ENCODE data around the gene PIRT.
"Not testable (repeated sequence)": the region's sequence is repeated elsewhere in the genome, so short reads cannot be mapped to it uniquely, and the experiment has no call there.

The PIRT gene

DNA sequence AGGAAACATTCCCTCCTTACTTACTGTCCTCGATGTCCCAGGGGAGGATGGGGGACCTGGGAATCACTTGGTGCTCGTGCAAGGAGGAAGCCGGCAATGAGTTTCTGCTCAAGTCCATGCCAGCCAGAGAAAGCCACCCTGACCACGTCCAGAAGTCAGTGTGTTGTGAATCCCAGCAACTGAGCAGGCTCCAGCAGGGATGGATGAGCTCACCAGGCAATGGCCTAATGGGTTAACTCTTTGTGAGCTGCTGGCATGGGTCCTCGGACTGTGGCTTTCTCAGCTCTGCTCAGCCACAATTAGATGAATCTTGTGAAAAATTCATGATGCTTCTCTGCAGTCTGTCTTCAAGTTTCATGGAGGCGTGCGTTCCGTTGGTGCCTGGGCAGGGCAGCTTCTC, at the start of gene PIRT:
PIRT (minus strand) TSS at position 167 of the 400 bp plus-strand sequence. CDS start 12,442 bp downstream, outside the sequence.
- no peak for DNase-seq

- no peak for DNase-seq
Observed at GRCh38 chr17:10881959-10882358, 44.1 kb upstream of the PIRT start.

- DNase-seq, result no peak
Observed at GRCh38 chr17:10879190-10879836, 41.4 kb upstream of the PIRT start.

GRCh38 chr17:10875984-10876555, 38.2 kb upstream of the PIRT start:
- DNase-seq, result no peak

DNA sequence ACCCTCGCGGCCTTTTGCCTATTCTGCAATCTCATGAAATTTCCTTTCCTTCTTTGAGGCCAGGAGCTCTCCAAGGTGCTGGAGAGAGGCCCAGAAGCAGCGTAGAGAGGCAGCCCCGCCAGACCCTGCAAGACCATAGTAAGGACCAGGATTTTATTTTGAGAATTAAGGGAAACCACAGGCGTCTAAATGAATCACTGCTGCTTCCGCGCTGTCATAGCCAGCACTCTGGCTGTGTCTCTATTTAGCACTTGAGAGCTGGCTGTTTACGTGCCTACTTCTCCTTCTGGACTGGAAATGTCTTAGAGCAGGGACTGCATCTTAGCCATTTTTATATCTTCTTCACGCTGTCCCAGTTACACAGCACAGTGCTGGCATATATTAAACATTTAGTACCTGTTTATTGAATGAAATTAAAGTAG, 37.6 kb upstream of the PIRT start:
- DNase-seq, result no peak

DNA sequence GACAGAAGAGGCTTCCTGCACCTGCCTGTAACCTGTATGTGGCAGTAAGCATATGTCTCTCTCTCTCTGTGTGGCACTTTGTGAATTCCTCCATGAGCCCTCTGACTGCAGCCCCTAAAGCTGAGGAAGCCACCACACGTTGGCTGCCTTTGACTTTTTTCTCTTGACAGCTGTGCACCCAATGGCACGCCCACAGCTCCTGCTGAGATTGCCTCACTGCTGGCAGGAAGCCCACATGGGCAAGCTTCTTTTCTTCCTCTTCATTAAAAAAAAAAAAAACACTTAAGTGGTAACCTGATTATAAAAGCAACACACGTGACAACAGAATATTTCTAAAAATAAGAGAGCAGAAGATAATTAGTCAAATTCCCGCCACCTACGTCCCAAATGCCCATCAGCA, 34.0 kb upstream of the PIRT start:
- no peak for DNase-seq

DNA sequence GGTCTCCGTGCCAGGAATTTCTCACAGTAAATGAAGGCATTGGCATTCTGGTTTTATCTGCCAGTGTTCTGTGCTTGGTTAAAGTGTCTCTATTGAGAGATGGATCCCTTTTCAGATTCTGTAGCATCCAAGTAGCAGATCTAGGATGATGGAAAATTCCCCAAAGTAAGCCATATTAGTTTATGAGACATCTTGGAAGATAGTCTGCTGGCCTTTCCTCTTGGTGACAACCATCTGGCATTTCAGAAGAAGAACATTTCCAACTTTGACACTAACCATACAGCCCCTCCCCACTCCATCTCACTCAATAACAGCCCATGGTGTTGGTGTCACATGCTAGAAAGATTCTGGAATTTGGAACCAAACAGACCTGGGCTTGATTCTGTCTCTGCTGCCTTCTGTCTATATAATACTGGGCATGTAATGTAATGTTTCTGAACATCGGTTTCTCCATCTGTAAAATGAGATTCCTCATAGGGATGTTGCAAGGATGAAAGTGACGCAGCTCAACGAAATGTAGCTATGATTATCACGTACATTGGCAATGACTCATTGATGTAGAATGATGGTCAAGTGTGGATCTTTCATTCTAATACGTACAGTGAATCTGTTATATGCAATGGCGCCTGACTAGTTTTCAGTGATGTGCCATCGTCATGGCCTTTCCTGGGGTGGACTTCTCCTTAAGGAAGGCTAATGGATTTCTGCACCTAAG, 32.6 kb upstream of the PIRT start:
- DNase-seq, result no peak

DNA sequence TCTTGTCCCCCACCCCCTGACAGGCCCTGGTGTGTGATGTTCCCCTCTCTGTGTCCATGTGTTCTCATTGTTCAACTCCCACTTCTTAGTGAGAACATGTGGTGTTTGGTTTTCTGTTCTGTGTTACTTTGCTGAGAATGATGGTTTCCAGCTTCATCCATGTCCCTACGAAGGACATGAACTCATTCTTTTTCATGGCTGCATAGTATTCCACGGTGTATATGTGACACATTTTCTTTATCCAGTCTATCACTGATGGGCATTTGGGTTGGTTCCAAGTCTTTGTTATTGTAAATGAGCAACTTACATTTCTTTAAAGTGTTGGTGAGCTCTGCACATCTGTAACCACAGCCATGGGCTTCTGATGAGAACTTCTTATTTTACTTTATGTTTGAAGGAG, 30.9 kb upstream of the PIRT start:
- not testable (repeated sequence) for DNase-seq

- DNase-seq, result no peak
Observed at GRCh38 chr17:10859051-10859450, 21.2 kb upstream of the PIRT start.

DNA sequence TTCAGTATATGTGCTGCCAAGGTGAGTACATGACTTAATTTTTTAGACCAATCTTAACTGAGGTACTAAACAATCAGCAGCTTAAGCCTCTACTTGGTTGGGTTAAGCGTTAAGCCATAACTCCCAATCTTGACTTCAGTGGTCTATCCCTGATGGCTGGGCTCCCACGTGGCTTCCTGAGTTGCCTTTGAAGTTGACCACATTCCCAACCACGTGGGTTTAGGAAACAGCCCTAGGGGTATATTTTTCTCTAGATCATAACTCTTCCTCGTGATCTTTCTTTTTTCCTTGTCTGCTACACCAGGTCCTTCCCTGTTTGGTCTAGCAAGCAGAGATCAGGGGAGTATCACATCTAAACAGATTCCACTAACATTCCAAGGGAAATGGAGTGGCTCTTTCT, 20.1 kb upstream of the PIRT start:
- DNase-seq, result no peak

DNA sequence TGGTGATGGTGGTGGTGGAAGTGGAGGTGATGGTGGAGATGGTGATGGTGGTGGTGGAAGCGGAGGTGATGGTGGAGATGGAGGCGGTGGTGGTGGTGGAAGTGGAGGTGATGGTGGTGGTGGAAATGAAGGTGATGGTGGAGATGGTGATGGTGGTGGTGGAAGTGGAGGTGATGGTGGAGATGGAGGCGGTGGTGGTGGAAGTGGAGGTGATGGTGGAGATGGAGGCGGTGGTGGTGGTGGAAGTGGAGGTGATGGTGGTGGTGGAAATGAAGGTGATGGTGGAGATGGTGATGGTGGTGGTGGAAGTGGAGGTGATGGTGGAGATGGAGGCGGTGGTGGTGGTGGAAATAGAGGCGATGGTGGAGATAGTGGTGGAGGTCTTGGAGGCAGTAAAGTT, 8.7 kb upstream of the PIRT start:
- not testable (repeated sequence) for DNase-seq

DNA sequence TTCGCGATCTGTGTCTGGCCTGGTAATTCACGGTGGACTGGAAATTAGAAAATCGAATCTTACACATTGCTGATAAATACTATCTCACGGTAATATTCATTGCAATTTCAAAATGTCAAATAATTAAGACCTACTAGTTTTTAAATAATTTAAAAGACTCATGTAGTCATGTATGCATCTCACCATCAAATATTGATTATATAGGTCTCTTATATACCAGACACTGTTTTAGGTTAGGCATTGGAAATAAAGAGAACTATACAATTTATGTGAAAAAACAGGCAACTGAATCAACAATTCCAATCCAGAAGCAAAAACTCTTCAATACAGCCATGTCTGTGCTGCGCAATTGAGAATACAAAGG, 7.5 kb upstream of the PIRT start:
- no peak for DNase-seq

GRCh38 chr17:10844621-10845387, 6.9 kb upstream of the PIRT start:
- DNase-seq, result no peak

- no peak for DNase-seq
Observed at GRCh38 chr17:10843811-10844210, 5.9 kb upstream of the PIRT start.

GRCh38 chr17:10842658-10843057, 4.8 kb upstream of the PIRT start:
- no peak for DNase-seq

GRCh38 chr17:10838682-10839081, 795 bp upstream of the PIRT start:
- DNase-seq, result no peak

GRCh38 chr17:10836966-10837590, 809 bp downstream of the PIRT start:
- no peak for DNase-seq

DNA sequence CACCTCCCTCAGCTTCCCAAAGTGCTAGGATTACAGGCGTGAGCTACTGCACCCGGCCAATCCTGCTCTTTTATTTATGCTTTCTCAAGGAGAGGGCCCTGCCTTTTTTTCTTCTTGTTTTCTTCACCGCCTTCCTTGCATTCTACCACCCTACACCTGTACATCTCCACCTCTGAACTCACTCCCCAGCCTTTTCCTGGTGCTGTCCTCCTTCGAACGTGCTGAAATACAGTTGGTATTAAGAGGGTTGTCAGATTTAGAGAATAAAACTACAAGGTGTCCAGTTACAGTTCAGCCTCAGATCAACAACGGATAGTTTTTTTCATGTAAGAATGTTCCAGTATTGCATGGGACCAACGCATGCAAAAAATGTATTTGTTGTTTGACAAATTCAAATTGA, 1.7 kb downstream of the PIRT start:
- no peak for DNase-seq

DNA sequence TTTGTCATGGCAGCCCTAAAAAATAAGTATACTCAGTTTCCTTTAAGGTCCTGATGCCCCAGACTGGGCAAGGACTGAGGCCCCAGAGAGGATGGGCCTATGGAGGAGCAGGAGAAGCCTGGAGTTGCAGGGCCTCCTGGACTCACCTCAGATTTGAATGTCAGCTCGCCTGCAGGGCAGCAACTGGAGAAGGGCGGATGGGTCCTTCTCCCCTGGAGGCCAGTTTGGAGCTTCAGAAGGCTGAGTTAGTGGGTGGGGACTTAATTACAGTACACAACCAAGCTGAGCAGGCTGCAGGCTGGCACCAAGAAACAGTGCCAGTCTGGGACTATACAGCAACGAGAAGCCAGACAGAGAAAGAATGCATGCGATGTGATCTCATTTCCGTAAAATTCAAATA, 6.2 kb downstream of the PIRT start:
- DNase-seq, result no peak

DNA sequence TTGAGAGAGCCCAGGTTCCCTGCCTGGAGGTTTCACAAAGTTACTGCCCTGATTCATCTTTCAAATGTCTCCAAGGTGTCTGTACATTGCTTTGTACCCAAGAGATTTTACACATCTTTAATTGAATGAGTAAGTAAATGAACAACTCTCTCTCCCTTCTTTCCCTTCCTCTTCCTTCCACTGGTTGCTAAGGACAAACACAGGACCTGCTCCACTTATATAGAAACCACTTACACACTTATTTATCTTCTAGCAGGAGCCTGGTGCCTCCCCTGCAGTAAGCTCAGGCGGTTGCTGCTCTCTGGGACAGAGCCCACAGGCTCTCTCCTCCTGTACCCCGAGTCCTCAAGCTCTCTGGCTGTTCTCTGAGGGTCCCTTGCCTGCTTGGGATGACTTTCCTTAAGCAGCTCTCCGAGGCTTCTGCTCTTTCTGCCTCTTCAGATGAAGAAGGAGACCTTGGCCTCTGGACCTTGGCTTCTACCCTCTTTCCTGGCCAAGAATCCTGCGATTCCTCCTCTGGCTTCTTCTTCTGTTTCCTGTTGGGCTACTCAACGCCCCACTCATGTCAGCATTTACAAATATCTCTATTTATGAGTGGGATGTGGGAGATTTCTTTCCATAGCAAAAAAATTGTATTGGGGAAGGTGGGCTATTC, 9.9 kb downstream of the PIRT start:
- no peak for DNase-seq

- DNase-seq, result no peak
Observed at GRCh38 chr17:10824874-10825273, 13.0 kb downstream of the PIRT start.

- no peak for DNase-seq
Observed at GRCh38 chr17:10821770-10822169, 16.1 kb downstream of the PIRT start.

DNA sequence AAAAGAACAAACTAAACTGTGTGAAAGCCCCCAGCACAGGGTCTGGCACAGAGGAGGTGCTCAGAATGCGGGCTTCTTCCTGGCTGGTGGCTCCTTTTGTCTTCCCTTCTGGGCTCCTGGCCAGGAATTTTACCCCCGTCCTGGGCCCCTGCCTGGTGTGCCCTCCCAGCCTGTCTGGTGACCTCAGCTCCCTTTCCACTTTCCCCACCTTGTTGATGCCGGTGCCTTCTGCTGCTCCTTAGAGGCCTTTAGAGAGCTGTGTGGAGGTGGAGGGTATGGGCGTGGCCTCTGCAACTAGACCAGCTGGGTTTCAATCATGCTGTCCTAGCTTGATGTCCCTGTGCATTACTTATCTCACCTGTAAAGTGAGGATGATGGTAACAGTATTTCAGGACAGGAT, 16.8 kb downstream of the PIRT start:
- DNase-seq, result no peak

Measured in NCI-H510A (cell line).